ENCODE measurements around the gene SPPL2B.

Gene SPPL2B

GRCh38 chr19:2389594-2389993 lies 61.1 kb downstream of the SPPL2B start:
- no peak for TF ChIP-seq SIN3A (IDR thresholded peaks at IDR 0.05; ENCODE audit: borderline replicate concordance, insufficient read depth, low read length)
- TF ChIP-seq POLR2AphosphoS5 (IDR thresholded peaks at IDR 0.05; ENCODE audit: low read depth, low read length) = no peak
- TF ChIP-seq FOXP2 (optimal IDR thresholded peaks at IDR 0.05; ENCODE audit: borderline replicate concordance, extremely low read depth, extremely low read length, insufficient read depth) = no peak
- TF ChIP-seq TAF1 (IDR thresholded peaks at IDR 0.05; ENCODE audit: borderline replicate concordance, insufficient read depth, low read length) = no peak
- no peak for TF ChIP-seq REST (IDR thresholded peaks at IDR 0.05; ENCODE audit: insufficient read depth in 1 of 2, low read depth in 2 of 2, low read length in 2 of 2)

GRCh38 chr19:2391118-2391725 lies 62.7 kb downstream of the SPPL2B start:
- TF ChIP-seq FOXP2 (optimal IDR thresholded peaks at IDR 0.05; ENCODE audit: borderline replicate concordance, extremely low read depth, extremely low read length, insufficient read depth) (no peak), SIN3A (IDR thresholded peaks at IDR 0.05; ENCODE audit: borderline replicate concordance, insufficient read depth, low read length) (no peak), POLR2AphosphoS5 (IDR thresholded peaks at IDR 0.05; ENCODE audit: low read depth, low read length) (no peak)

- TF ChIP-seq FOXP2 (optimal IDR thresholded peaks at IDR 0.05; ENCODE audit: borderline replicate concordance, extremely low read depth, extremely low read length, insufficient read depth) = no peak
- TF ChIP-seq SIN3A (IDR thresholded peaks at IDR 0.05; ENCODE audit: borderline replicate concordance, insufficient read depth, low read length) = no peak
- no peak for TF ChIP-seq REST (IDR thresholded peaks at IDR 0.05; ENCODE audit: insufficient read depth in 1 of 2, low read depth in 2 of 2, low read length in 2 of 2)
- no peak for TF ChIP-seq TAF1 (IDR thresholded peaks at IDR 0.05; ENCODE audit: borderline replicate concordance, insufficient read depth, low read length)
- no peak for TF ChIP-seq POLR2AphosphoS5 (IDR thresholded peaks at IDR 0.05; ENCODE audit: low read depth, low read length)
Observed at GRCh38 chr19:2392366-2392765, 63.9 kb downstream of the SPPL2B start.

- TF ChIP-seq REST (IDR thresholded peaks at IDR 0.05; ENCODE audit: insufficient read depth in 1 of 2, low read depth in 2 of 2, low read length in 2 of 2) (no peak), POLR2AphosphoS5 (IDR thresholded peaks at IDR 0.05; ENCODE audit: low read depth, low read length) (no peak), TAF1 (IDR thresholded peaks at IDR 0.05; ENCODE audit: borderline replicate concordance, insufficient read depth, low read length) (no peak)
Observed at GRCh38 chr19:2394054-2394441, 65.6 kb downstream of the SPPL2B start.

GRCh38 chr19:2394442-2395292 lies 66.2 kb downstream of the SPPL2B start:
- TF ChIP-seq SIN3A (IDR thresholded peaks at IDR 0.05; ENCODE audit: borderline replicate concordance, insufficient read depth, low read length) = no peak
- TF ChIP-seq POLR2AphosphoS5 (IDR thresholded peaks at IDR 0.05; ENCODE audit: low read depth, low read length) = no peak
- no peak for TF ChIP-seq REST (IDR thresholded peaks at IDR 0.05; ENCODE audit: insufficient read depth in 1 of 2, low read depth in 2 of 2, low read length in 2 of 2)
- TF ChIP-seq TAF1 (IDR thresholded peaks at IDR 0.05; ENCODE audit: borderline replicate concordance, insufficient read depth, low read length) = no peak
- TF ChIP-seq FOXP2 (optimal IDR thresholded peaks at IDR 0.05; ENCODE audit: borderline replicate concordance, extremely low read depth, extremely low read length, insufficient read depth) = no peak

Measured in PFSK-1 (cell line).